ENCODE measurements around the gene TST.

DNA sequence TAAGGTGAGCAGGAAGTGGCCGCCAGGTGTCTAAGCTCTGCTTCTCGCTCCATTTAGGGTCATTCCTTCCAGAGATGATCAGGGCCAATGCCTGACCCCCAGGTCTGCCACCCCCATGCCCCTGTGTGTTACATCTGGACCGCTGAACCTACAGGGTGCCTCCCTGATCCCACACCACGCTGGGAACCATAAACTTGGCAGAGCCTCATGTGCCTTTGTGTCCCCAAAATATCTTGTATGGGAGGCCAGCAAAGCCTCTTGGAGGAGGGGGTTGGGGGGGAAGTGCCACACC, 3.7 kb downstream of the TST start:
- TF ChIP-seq POLR2A (IDR thresholded peaks at IDR 0.05; ENCODE audit: low read length) (no peak), GATA1 (IDR thresholded peaks at IDR 0.05; ENCODE audit: low read depth, low read length) (no peak)
